GM12891 (cell line): ENCODE results near the gene ZFAND4.

Experiments used
- PAX5 ChIP-seq: IDR thresholded peaks from 2 replicates; pipeline ENCODE4 v1.6.1; 2011; ENCODE audit warnings: low read length, moderate library complexity, mild to moderate bottlenecking; ENCODE audit not compliant: insufficient read depth, severe bottlenecking
- POLR2A ChIP-seq: IDR thresholded peaks from 2 replicates; pipeline ENCODE4 v1.6.1; 2011; ENCODE audit warnings: low read depth, low read length, control low read depth
- POLR2AphosphoS5 ChIP-seq: IDR thresholded peaks from 2 replicates; pipeline ENCODE4 v1.6.1; 2011; ENCODE audit warnings: low read depth, low read length, control low read depth
- POU2F2 ChIP-seq: IDR thresholded peaks from 2 replicates; pipeline ENCODE4 v1.6.1; 2011; ENCODE audit warnings: low read depth, mild to moderate bottlenecking, control low read depth, low read length, moderate library complexity
- TAF1 ChIP-seq: IDR thresholded peaks from 2 replicates; pipeline ENCODE4 v1.6.1; 2011; ENCODE audit warnings: low read depth, low read length, control low read depth

DNA sequence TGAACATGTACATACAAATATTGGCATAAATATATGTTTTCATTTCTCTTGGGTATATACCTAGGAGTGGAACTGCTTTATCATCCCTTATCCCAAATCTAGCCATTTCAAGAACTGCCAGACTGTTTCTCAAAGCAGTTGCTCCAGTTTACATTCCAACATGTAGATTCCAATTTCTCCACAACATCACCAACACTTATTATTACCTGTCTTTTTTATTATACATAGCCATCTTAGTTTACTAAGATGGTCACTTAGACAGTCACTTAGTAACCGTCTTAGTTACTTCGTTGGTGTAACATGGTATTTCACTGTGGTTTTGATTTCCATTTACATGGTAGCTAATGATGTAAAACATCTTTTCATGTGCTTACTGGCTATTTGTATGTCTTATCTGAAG lies 82.7 kb downstream of the ZFAND4 start:
- no peak for TF ChIP-seq POLR2A
- TF ChIP-seq POU2F2, result no peak
- no peak for TF ChIP-seq POLR2AphosphoS5
- TF ChIP-seq PAX5, result no peak
- TF ChIP-seq TAF1, result no peak
